ENCODE results near the gene RND1.

RND1 gene

DNA sequence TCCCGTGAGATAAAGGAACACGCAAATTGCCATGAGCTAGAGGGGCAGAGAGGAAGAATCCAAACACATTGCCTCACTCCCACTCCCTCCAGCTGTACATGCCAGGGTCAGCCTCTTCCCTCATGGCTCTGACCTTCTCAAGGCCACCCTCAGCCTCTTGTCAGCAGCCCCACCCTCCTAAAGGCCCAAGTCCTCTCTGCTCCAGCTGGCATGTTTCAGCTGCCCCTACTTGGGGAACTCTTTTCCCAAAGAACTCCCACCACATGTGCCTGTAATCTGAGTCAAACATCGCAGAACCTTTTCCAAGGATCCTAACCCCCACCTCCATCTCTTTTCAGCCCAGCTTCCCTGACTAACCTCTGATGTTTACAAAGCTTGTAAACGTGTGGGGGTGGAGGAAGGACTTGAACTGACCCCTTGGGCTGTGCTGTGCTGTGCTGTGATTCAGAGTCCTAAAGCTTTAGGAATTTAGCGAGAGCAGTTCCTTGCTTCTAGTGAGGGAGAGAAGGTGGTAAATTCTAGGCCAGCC is 54.7 kb downstream of the RND1 start:
- no peak for DNase-seq (ENCODE audit: low read depth)

GRCh38 chr12:48807981-48808380 is 57.7 kb downstream of the RND1 start:
- no peak for DNase-seq (ENCODE audit: low read depth)
